ENCODE data around the gene TRAF1.

The TRAF1 gene

GRCh38 chr9:120885958-120886357, 40.6 kb downstream of the TRAF1 start:
- DNase-seq = peak in 1 of 2 donors; percentile 82

DNA sequence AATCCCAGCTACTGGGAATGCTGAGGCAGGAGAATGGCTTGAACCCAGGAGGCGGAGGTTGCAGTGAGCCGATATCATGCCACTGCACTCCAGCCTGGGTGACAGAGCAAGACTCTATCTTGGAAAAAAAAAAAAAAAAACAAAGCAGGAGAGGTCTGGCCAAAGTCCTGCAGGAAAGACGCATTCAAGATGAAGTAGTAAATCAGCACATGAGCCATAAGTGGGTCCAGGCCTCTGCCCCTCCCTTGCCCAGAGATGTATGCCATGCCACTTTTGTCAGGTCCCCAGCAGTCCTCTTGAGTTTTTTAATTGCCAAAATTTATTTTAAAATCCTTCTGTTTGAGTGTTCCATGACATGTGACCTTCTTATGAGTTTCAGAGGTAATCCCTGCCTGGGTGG, 41.1 kb downstream of the TRAF1 start:
- no peak for DNase-seq

- no peak for DNase-seq
These were observed 43.0 kb downstream of the TRAF1 start for GRCh38 chr9:120883608-120883996.

DNA sequence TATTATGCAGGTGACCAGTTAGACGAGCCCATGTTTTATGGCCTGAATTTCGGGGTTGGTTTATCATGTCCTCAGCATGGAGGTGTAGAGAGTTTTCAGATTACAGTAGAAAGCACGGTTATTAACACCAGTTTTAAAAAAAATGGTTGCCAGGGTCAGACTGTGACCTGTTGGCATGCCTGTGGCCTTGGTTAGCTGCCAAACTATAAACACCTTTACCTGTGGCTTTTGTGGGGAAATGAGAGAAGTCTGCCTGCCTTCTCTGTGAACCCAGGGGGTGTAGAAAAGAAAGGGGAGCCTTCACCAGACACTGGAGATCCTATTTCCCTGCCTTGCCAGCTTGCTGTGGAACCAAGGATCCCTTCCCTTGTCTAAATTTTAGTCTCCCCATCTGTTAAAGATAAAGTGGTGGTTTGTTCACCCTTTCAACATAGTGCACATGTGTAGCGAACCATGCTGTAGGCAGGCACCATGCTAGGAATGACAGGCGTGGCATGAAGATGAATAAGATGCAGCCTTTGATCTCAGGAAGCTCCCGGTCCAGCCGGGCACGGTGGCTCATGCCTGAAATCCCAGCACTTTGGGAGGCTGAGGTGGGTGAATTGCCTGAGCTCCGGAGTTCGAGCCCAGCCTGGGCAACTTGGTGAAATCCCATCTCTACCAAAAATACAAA, 43.5 kb downstream of the TRAF1 start:
- DNase-seq = no peak

DNA sequence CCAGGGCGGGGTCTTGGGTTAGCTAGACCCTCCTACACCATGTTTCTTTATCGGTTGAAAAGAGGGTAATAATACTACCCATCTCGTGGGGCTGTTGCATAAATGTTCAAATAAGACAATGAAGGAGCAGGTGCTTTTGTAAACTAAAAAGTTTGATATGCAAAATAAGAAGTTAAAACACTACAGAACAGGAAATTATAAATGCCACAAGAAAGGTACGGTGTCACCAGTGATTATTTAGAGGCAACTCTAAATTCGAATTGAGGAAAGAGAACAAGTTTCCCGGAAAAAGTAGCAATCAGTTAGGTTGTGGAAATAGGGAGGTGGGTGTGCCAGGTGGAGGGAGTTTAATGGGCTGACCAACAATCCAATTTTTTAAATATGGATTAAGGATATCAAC, 47.1 kb downstream of the TRAF1 start:
- no peak for DNase-seq

GRCh38 chr9:120878188-120879130, 48.1 kb downstream of the TRAF1 start:
- DNase-seq = no peak

DNA sequence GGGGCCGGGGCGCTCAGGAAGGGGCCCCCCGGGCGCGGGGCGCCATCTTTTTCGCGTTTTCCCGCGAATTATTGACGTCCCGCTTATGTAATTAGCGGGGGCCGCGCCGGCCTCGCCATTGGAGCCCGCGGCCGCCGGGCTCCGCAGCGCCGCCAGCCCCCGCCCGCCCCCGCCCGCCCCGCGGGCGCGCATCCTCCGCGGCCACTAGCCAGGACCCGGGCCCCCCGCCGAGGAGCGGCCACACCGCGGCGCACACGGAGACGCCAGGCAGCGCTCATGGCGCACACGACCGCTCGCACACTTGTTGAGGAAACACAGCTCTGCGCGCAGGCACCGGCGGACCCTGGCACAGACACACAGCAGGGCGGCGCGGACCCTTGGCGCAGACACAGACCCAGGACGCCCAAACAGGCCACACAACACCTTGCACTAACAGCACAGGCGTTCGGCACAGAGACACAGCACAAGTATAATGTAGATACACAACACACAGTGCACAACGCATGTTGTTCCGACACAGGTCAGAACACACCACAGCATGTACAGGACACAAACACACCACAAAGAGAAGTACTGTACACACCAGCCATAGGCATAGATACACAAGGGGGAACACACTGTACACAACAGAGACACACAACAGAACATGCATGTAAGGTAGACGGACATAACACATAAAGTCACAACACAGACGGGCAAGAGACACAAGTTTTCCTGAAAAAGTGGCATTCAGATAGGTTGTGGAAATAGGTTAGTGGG, 49.1 kb downstream of the TRAF1 start:
- DNase-seq = peak; percentile 62 to 68

GRCh38 chr9:120876842-120877240, 49.8 kb downstream of the TRAF1 start, which contains the start of gene PHF19:
TSS of gene PHF19 (minus strand) at chr9:120877188. CDS start at chr9:120874741, 2,447 bp downstream.
- peak in 1 of 2 donors; percentile 62 for DNase-seq

DNA sequence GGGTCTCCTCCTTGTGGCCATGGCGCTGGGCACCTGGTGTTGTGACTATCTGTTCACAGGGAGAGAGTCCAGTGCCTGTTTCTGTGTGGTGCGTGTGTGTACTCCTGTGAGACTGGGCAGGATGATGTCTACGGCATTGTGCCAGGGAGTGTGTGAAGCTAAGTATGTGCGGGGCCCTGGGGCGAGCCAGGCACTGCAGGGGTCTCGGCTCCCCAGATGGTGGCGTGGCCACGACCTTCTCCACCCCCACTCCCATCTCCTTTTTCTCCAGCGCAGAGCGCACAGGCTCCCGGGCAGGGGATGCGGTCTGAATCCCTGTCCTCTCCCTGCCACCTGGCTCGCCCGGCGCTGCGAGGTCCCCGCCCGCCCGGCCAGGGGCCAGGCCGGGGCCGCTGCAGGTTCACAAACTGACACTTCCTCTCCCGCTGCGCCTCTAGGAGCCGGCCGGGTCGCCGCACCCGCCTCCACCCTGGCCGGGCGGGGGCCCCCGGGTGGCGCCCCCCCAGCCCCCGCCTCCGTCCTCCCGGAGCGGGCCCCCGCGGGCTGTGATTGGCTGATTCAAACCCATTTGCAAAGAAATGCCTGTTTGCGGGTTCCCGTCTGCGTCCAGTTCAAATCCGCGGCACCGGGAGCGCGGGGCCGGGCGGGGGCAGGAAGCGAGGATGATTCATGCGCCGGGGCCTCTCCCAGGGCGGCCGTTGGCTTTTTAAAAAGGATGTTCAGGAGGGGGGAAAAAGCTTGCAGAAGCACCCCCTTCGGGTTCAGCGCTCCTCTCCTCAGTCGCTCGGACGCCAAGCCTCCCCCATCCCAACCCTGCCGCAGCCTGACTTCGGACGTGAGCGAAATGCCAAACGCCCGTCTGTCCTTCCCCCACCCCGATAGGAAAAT, 50.4 kb downstream of the TRAF1 start:
- DNase-seq = peak; percentile 72 to 92

DNA sequence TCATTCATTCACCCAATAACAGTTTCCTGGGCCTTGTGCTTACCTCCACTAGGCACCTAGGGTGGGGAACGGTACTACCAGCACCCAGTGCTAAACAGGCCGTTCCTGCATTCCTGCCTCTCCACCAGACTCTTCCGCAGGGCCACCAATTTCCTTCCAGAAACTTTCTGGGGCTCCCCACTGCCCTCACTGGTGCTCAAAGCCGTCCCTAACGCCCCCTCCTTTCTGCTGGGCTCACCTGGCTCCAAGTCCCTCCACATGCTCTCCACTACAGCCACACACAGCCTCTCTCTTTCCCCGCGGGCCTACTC, 51.0 kb downstream of the TRAF1 start:
- DNase-seq = no peak

DNA sequence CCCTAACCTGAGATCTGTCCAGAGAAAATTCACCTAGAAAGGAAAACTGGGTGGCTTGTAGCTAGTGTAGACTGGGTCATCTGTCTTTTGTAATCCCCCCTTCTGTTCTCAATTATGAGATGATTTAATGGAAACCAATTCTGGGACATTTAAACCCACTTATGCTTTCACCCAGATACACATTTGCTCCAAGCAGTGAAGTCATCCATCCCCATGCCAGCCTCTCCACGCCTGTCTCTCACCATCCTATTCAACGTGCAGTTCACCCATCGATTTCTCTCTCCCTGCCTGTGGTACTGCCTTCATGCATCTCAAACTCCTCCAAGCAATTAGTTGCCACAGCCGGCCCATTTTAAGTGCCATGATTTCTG, 51.4 kb downstream of the TRAF1 start:
- no peak for DNase-seq

DNA sequence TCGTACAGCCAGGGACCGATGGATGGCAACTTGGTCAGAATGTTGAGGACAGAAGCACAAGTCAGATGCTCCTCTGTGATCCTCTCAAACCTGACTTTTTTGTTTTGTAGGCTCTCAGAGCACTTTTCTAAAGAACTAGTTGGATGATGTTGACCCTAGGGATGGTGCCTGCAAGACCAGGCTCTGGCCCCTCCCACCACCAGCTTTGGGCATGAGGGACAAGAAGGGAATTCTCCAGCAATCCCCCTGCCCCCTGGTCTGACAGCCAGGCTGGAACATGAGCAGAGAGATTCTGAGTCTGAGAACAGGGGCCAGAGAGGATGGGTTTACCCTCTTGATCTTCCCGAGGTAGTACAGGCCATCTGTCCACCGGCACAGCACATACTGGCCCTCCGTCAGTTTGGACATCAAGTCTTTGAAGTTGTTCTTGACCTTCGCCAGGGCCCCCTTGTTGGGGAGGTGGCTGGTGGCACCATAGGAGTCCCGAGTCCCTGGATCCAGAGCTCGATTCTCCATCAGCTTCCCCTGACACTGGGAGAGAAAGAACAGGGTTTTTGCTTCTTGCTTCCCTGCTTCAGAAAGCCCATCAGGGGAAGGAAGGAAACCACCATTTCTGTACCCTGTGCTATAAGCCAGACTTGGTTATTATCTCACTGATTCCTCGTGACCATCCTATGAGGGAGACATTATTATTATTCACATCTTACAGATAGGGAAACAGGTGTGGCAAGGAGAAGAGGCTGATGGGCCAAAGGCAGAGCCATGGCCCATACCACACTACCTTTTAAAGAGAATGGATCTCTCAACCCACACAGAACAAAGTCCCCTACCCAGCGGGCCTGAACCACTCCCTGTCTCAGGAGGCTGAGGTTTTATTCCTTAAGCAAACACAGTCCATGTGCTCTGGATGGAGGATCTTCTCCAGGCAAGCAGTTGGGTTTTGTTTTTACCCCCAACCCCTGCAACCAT, 52.1 kb downstream of the TRAF1 start:
- no peak for DNase-seq

- no peak for DNase-seq
These were observed 53.1 kb downstream of the TRAF1 start for GRCh38 chr9:120873512-120873911.

GRCh38 chr9:120872791-120873502, 53.6 kb downstream of the TRAF1 start:
- no peak for DNase-seq

DNA sequence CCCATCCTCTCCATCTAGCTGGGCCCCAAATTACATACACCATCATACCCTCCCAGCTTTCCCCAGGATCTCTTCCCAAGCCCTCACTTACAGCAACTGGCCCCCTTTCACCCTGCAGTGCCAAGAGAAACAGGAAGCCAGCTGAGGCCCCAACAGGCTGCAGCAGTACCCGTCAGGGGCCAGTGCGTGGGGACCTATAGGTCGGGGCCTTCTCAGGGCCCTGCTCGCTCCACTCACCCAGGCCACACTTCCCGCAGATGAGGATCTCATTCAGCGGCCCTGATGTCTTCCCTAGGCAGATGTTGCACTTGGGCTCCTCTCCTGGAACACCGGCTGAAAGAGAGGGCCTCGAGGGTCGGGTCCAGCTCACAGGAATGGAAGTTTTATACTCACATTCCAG, 56.4 kb downstream of the TRAF1 start:
- DNase-seq = no peak

DNA sequence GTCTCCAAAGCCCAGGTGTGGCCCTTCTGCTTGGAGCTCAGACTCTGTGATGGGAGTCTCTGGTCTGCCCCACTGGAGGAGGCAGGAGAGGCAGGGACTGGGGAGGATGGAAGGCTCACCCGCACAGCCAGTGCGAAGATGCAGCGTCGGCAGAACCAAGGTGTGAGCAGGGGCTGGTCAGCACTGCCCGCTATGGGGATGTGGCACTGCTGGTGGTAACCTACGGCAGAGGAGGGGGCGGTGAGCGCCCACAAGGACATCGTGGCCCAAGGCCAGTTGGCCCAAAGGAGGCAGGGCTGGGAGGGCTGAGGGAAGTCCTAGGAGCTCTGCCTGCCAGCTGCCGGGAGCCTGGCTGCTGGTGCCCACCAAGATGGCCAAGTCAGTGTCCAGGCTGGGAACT, 56.9 kb downstream of the TRAF1 start:
- no peak for DNase-seq

DNA sequence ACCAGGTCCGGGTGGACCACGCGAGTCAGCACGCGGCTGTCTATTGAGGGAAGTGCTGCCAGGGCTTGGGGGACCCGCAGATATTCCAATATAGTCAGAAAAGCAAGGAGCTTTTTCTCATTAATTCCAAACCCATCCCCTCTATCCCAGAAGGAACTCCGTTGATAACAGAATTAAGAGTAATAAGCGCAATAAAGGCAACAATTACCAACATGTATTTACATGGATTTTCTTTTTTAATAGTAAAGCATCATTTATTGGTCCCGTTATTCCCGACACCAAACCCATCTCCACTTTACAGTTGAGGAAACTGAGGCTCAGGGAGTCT, 57.3 kb downstream of the TRAF1 start:
- no peak for DNase-seq

DNA sequence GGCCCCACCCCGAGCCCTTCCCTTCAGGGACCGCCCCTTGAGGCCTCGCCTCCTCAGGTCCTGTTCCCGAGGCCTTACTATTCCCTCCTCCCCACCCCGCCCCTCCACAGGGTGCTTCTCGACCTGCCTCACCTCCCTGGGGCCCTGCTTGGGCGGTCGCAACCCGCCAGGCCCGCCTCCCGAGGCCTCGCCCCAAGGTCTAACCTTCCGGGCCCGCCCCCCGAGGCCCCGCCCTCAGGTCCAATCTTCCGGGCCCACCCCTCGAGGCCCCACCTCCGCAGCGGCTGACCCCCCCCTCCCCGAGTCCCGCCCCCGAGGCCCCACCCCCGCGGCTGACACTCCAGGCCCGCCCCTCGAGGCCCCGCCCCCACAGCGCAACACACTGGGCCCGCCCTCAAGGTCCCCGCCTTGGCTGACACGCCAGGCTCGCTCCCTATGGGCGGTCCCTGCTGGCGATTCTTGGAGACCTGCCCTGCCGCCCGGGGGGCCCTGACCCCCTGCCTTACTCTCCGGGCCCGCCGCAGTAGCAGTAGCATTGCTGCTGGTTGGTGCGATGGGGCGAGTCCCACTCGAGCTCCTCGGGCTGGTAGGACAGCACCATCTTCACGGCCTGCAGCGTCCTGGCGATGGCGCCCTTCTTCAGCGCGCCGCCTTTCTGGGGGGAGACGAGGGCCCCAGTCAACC, 57.8 kb downstream of the TRAF1 start:
- DNase-seq = peak; percentile 87 to 95

GRCh38 chr9:120868339-120868675, 58.3 kb downstream of the TRAF1 start:
- peak in 1 of 2 donors; percentile 64 for DNase-seq

GRCh38 chr9:120867676-120868338, 58.8 kb downstream of the TRAF1 start:
- DNase-seq = no peak

All from bone marrow (tissue), 2 donors.